ENCODE measurements around the gene PRKD2. TPM values are rescaled to one million over a fixed set of nuclear protein-coding genes. Genes with fewer than 3 reads are reported as not detected.

The PRKD2 gene
- total RNA-seq, 2 experiments from 2014 or later: 167 to 177 TPM

GRCh38 chr19:46737298-46737654, 20.4 kb upstream of the PRKD2 start:
- Mint-ChIP-seq H3K9me3 (no peaks in the 10 kb centered on the region), H3K36me3 (ENCODE audit: low read depth) (peaks cover 41% of the 10 kb centered on the region), H3K27me3 (no peaks in the 10 kb centered on the region), H3K4me1 (peaks cover 19% of the 10 kb centered on the region), H3K4me3 (no peak overlapping the region), H3K27ac (no peak overlapping the region)
- no peak for DNase-seq
- CTCF ChIA-PET: interaction anchor here (1.4 kb wide), 1 partner anchor 16 kb away, joined by 3 read pairs; no protein-coding TSS in a partner anchor
- POLR2A ChIA-PET: interaction anchor here (1.0 kb wide), 1 partner anchor 8 kb away, joined by 3 read pairs; the partner anchor contains the start of gene FKRP

GRCh38 chr19:46736531-46737297, 19.8 kb upstream of the PRKD2 start:
- ChIA-PET CTCF (interaction anchor here (1.4 kb wide), 1 partner anchor 17 kb away, joined by 3 read pairs; no protein-coding TSS in a partner anchor), POLR2A (interaction anchor here (1.0 kb wide), 1 partner anchor 9 kb away, joined by 3 read pairs; the partner anchor contains the start of gene FKRP)

GRCh38 chr19:46733690-46734292, 16.9 kb upstream of the PRKD2 start:
- Mint-ChIP-seq H3K27me3 (no peaks in the 10 kb centered on the region), H3K4me1 (peaks cover 28% of the 10 kb centered on the region), H3K36me3 (ENCODE audit: low read depth) (peaks cover 49% of the 10 kb centered on the region), H3K4me3 (no peak overlapping the region), H3K27ac (no peak overlapping the region), H3K9me3 (no peaks in the 10 kb centered on the region)
- POLR2A ChIA-PET: no interaction called here
- DNase-seq: no peak
- CTCF ChIA-PET: interaction anchor here (1.3 to 2.2 kb wide), 2 partner anchors 16 to 29 kb away, joined by 4 to 10 read pairs; no protein-coding TSS in a partner anchor

More at GRCh38 chr19:46736531-46737297, 19.8 kb upstream of the PRKD2 start:
- H3K27ac Mint-ChIP-seq: no peak overlapping the region
- no peaks in the 10 kb centered on the region for H3K27me3 Mint-ChIP-seq
- no peak for DNase-seq
- H3K9me3 Mint-ChIP-seq: no peaks in the 10 kb centered on the region
- peaks cover 41% of the 10 kb centered on the region for H3K36me3 Mint-ChIP-seq (ENCODE audit: low read depth)
- peaks cover 19% of the 10 kb centered on the region for H3K4me1 Mint-ChIP-seq
- H3K4me3 Mint-ChIP-seq: no peak overlapping the region

- ChIA-PET POLR2A (no interaction called here), CTCF (interaction anchor here (1.3 to 2.2 kb wide), 2 partner anchors 17 to 29 kb away, joined by 4 to 10 read pairs; no protein-coding TSS in a partner anchor)
- Mint-ChIP-seq H3K4me1 (peaks cover 31% of the 10 kb centered on the region), H3K4me3 (no peak overlapping the region), H3K36me3 (ENCODE audit: low read depth) (peaks cover 50% of the 10 kb centered on the region), H3K9me3 (no peaks in the 10 kb centered on the region), H3K27me3 (no peaks in the 10 kb centered on the region), H3K27ac (no peak overlapping the region)
- DNase-seq: no peak
Measured at GRCh38 chr19:46732966-46733689, 16.2 kb upstream of the PRKD2 start.

- Mint-ChIP-seq H3K4me1 (peaks cover 31% of the 10 kb centered on the region), H3K9me3 (no peaks in the 10 kb centered on the region), H3K36me3 (ENCODE audit: low read depth) (peaks cover 53% of the 10 kb centered on the region), H3K4me3 (no peak overlapping the region), H3K27me3 (no peaks in the 10 kb centered on the region), H3K27ac (no peak overlapping the region)
- CTCF ChIA-PET: interaction anchor here (0.6 to 2.3 kb wide), 3 partner anchors 10 to 95 kb away, joined by 3 to 12 read pairs (median 5); no protein-coding TSS in a partner anchor
- POLR2A ChIA-PET: interaction anchor here (0.8 kb wide), 1 partner anchor 17 kb away, joined by 3 read pairs; no protein-coding TSS in a partner anchor
- DNase-seq: no peak
Measured at GRCh38 chr19:46732172-46732938, 15.4 kb upstream of the PRKD2 start.

- peaks cover 31% of the 10 kb centered on the region for H3K4me1 Mint-ChIP-seq
- no peaks in the 10 kb centered on the region for H3K27me3 Mint-ChIP-seq
- no peak for DNase-seq
- H3K27ac Mint-ChIP-seq: no peak overlapping the region
- POLR2A ChIA-PET: interaction anchor here (0.8 to 1.4 kb wide), 3 partner anchors 14 to 40 kb away, joined by 3 read pairs; no protein-coding TSS in a partner anchor
- CTCF ChIA-PET: interaction anchor here (0.6 to 2.3 kb wide), 5 partner anchors 11 to 189 kb away, joined by 3 to 12 read pairs (median 3); no protein-coding TSS in a partner anchor
- H3K36me3 Mint-ChIP-seq (ENCODE audit: low read depth): peaks cover 55% of the 10 kb centered on the region
- H3K4me3 Mint-ChIP-seq: no peak overlapping the region
- no peaks in the 10 kb centered on the region for H3K9me3 Mint-ChIP-seq
Measured at GRCh38 chr19:46731584-46731983, 14.7 kb upstream of the PRKD2 start.

- Mint-ChIP-seq H3K36me3 (ENCODE audit: low read depth) (peaks cover 60% of the 10 kb centered on the region), H3K9me3 (no peaks in the 10 kb centered on the region), H3K27me3 (no peaks in the 10 kb centered on the region), H3K4me3 (no peak overlapping the region), H3K4me1 (peaks cover 31% of the 10 kb centered on the region), H3K27ac (no peak overlapping the region)
- CTCF ChIA-PET: interaction anchor here (0.7 to 5.9 kb wide), 7 partner anchors 11 to 190 kb away, joined by 3 to 53 read pairs (median 3); no protein-coding TSS in a partner anchor
- DNase-seq: no peak
- POLR2A ChIA-PET: interaction anchor here (0.8 to 6.5 kb wide), 6 partner anchors 13 to 40 kb away, joined by 3 to 38 read pairs (median 3); partner anchors contain the start of gene PRKD2
Measured at GRCh38 chr19:46731007-46731501, 14.1 kb upstream of the PRKD2 start.

GRCh38 chr19:46730595-46730994, 13.7 kb upstream of the PRKD2 start:
- no peak for DNase-seq
- H3K4me1 Mint-ChIP-seq: peaks cover 31% of the 10 kb centered on the region
- POLR2A ChIA-PET: interaction anchor here (0.9 to 6.5 kb wide), 4 partner anchors 13 to 28 kb away, joined by 3 to 38 read pairs (median 4); partner anchors contain the start of gene PRKD2
- peaks cover 64% of the 10 kb centered on the region for H3K36me3 Mint-ChIP-seq (ENCODE audit: low read depth)
- H3K4me3 Mint-ChIP-seq: no peak overlapping the region
- CTCF ChIA-PET: interaction anchor here (0.7 to 5.9 kb wide), 6 partner anchors 12 to 114 kb away, joined by 3 to 53 read pairs (median 4); no protein-coding TSS in a partner anchor
- no peaks in the 10 kb centered on the region for H3K9me3 Mint-ChIP-seq
- H3K27me3 Mint-ChIP-seq: no peaks in the 10 kb centered on the region
- H3K27ac Mint-ChIP-seq: no peak overlapping the region

- H3K4me3 Mint-ChIP-seq: no peak overlapping the region
- ChIA-PET POLR2A (interaction anchor here (0.9 to 6.5 kb wide), 4 partner anchors 12 to 28 kb away, joined by 3 to 38 read pairs (median 4); partner anchors contain the start of gene PRKD2), CTCF (interaction anchor here (1.0 to 5.9 kb wide), 7 partner anchors 12 to 257 kb away, joined by 3 to 53 read pairs (median 4); no protein-coding TSS in a partner anchor)
- no peaks in the 10 kb centered on the region for H3K27me3 Mint-ChIP-seq
- H3K36me3 Mint-ChIP-seq (ENCODE audit: low read depth): peaks cover 66% of the 10 kb centered on the region
- no peak overlapping the region for H3K27ac Mint-ChIP-seq
- H3K4me1 Mint-ChIP-seq: peaks cover 31% of the 10 kb centered on the region
- no peaks in the 10 kb centered on the region for H3K9me3 Mint-ChIP-seq
- no peak for DNase-seq
Measured at GRCh38 chr19:46730187-46730586, 13.3 kb upstream of the PRKD2 start.

- peaks cover 67% of the 10 kb centered on the region for H3K36me3 Mint-ChIP-seq (ENCODE audit: low read depth)
- DNase-seq: no peak
- ChIA-PET POLR2A (interaction anchor here (0.9 to 6.5 kb wide), 5 partner anchors 12 to 68 kb away, joined by 3 to 38 read pairs (median 5); partner anchors contain the start of genes DACT3 and PRKD2), CTCF (interaction anchor here (0.7 to 5.9 kb wide), 13 partner anchors 12 to 258 kb away, joined by 3 to 53 read pairs (median 4); no protein-coding TSS in a partner anchor)
- H3K4me1 Mint-ChIP-seq: peaks cover 31% of the 10 kb centered on the region
- no peak overlapping the region for H3K4me3 Mint-ChIP-seq
- no peaks in the 10 kb centered on the region for H3K27me3 Mint-ChIP-seq
- no peak overlapping the region for H3K27ac Mint-ChIP-seq
- H3K9me3 Mint-ChIP-seq: no peaks in the 10 kb centered on the region
Measured at GRCh38 chr19:46729696-46730095, 12.8 kb upstream of the PRKD2 start.

GRCh38 chr19:46728693-46729339, 11.9 kb upstream of the PRKD2 start:
- ChIA-PET POLR2A (interaction anchor here (0.6 to 6.5 kb wide), 9 partner anchors 11 to 115 kb away, joined by 3 to 38 read pairs (median 5); partner anchors contain the start of genes DACT3 and PRKD2), CTCF (interaction anchor here (0.7 to 5.9 kb wide), 21 partner anchors 10 to 259 kb away, joined by 3 to 53 read pairs (median 4); partner anchors contain the start of gene DACT3)
- H3K9me3 Mint-ChIP-seq: no peaks in the 10 kb centered on the region
- DNase-seq: peak; percentile 85
- H3K4me3 Mint-ChIP-seq: no peak overlapping the region
- peaks cover 68% of the 10 kb centered on the region for H3K36me3 Mint-ChIP-seq (ENCODE audit: low read depth)
- H3K4me1 Mint-ChIP-seq: peaks cover 31% of the 10 kb centered on the region
- H3K27ac Mint-ChIP-seq: no peak overlapping the region
- no peaks in the 10 kb centered on the region for H3K27me3 Mint-ChIP-seq
